HepG2 (cell line): Measurements from ENCODE around the gene COL5A1.

Source experiments
- CEBPB ChIP-seq: IDR thresholded peaks from 2 replicates; pipeline ENCODE4 v1.6.1; 2011; ENCODE audit warnings: low read depth, low read length, improper control_type of control experiment, borderline replicate concordance
- MEIS1 ChIP-seq: sonication (generic); formaldehyde crosslinking; IDR thresholded peaks from 2 replicates; pipeline ENCODE4 v1.9.0; 2021; ENCODE audit warnings: mild to moderate bottlenecking, missing genetic modification reagents, moderate library complexity, borderline replicate concordance
- RARA ChIP-seq: IDR thresholded peaks from 2 replicates; pipeline ENCODE4 v1.6.1; 2016; ENCODE audit warnings: missing genetic modification reagents, missing compliant biosample characterization

DNA sequence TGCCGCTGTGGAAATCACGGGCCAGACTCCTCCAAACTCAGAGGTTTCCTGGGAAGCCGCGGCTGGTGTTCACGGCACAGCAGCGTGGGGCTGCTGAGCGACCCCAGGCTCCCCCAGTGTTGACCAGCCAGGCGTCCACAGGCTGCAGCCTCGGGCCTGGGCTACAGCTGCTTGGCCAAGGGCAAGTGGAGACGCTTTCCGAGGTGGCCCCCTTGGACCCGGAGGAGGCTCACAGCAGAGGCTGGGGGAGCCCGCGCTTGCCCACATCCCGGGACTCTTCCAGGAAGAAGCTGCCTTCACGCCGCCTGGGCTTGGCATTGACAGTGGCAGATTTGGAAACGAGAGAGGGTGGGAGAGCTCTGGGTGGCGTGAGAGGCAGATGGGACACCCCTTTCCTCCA, 186.0 kb downstream of the COL5A1 start:
- TF ChIP-seq MEIS1 (CRISPR knock-in tag) (no peak), CEBPB (no peak), RARA (CRISPR knock-in tag) (no peak)
